ENCODE results near the gene TRABD2B. TPM values are rescaled to one million over a fixed set of nuclear protein-coding genes. Genes with fewer than 3 reads are reported as not detected.

The TRABD2B gene
- total and polyA plus RNA-seq, 2 donors (not counting 3 experiments of a cell fraction or from before 2014, with no cell fraction given): not detected

- H3K79me2 ChIP-seq (ENCODE audit: control insufficient read depth, insufficient read depth, low read length): no peaks in the 10 kb centered on the region
- BruUV-seq (replicated peaks): no TSS peak
Measured at GRCh38 chr1:47978486-47978885, 18.7 kb downstream of the TRABD2B start.

More at GRCh38 chr1:47978486-47978885, 18.7 kb downstream of the TRABD2B start:
- no peaks in the 10 kb centered on the region for H3K4me1 ChIP-seq (ENCODE audit: control insufficient read depth, extremely low read depth, insufficient read depth, low read length)
- intact Hi-C loops (cut with micrococcal nuclease) (no loop called here), dilution Hi-C loops (cut with MboI; ENCODE audit: extremely low pct_ligation_motif_present, low sequenced_read_pairs) (no loop called here)
- H3K9ac ChIP-seq (replicated peaks; ENCODE audit: extremely low read depth, insufficient read depth, low read length): no peak overlapping the region
- FAIRE-seq: no peak
- no peak overlapping the region for H2AFZ ChIP-seq (ENCODE audit: low read depth, low read length)
- no peak overlapping the region for H3K27ac ChIP-seq (ENCODE audit: insufficient read depth, low read depth, low read length)
- POLR2A ChIA-PET: no interaction called here
- no peaks in the 10 kb centered on the region for H3K36me3 ChIP-seq (ENCODE audit: control insufficient read depth in 2 of 2, extremely low read depth in 1 of 2, insufficient read depth in 2 of 2, low read length in 2 of 2)
- no peaks in the 10 kb centered on the region for H3K27me3 ChIP-seq (ENCODE audit: control insufficient read depth in 2 of 2, insufficient read depth in 2 of 2, low read length in 2 of 2)
- H3K9me3 ChIP-seq (replicated peaks; ENCODE audit: control insufficient read depth, insufficient read depth, low read length): no peaks in the 10 kb centered on the region
- DNase-seq (ENCODE audit: low read depth, low spot score): no peak
- H4K20me1 ChIP-seq (replicated peaks; ENCODE audit: control insufficient read depth, extremely low read depth, insufficient read depth, low read length): no peaks in the 10 kb centered on the region
- no peak overlapping the region for H3K4me2 ChIP-seq (ENCODE audit: insufficient read depth, low read length)
- TF ChIP-seq MYC (IDR thresholded peaks at IDR 0.05; ENCODE audit: low read depth, low read length) (no peak), MAX (IDR thresholded peaks at IDR 0.05; ENCODE audit: insufficient read depth, insufficient read length) (no peak), FOS (IDR thresholded peaks at IDR 0.05; ENCODE audit: borderline replicate concordance, insufficient read depth, low read length) (no peak), CTCF (IDR thresholded peaks at IDR 0.05; ENCODE audit: extremely low read depth in 1 of 2, insufficient read depth in 1 of 2, low read depth in 1 of 2, low read length in 2 of 2) (no peak), EZH2 (IDR thresholded peaks at IDR 0.05; ENCODE audit: borderline replicate concordance, low read depth, low read length, severe bottlenecking) (no peak), GATA2 (IDR thresholded peaks at IDR 0.05; ENCODE audit: insufficient read depth, insufficient read length, low read depth, low read length) (no peak), JUN (IDR thresholded peaks at IDR 0.05; ENCODE audit: borderline replicate concordance, insufficient read depth, insufficient read length, low read depth) (no peak), POLR2AphosphoS5 (IDR thresholded peaks at IDR 0.05; ENCODE audit: insufficient read depth, low read depth, low read length) (no peak), POLR2A (IDR thresholded peaks at IDR 0.05; ENCODE audit: low read depth, low read length) (no peak)
- CTCF ChIA-PET: interaction anchor here (1.2 kb wide), 1 partner anchor 225 kb away, joined by 4 read pairs; no protein-coding TSS in a partner anchor
- no peak overlapping the region for H3K4me3 ChIP-seq (replicated peaks in 1 of 3; ENCODE audit: insufficient read depth in 1 of 3, low read depth in 1 of 3, low read length in 3 of 3)
- H3K9me1 ChIP-seq (replicated peaks; ENCODE audit: control insufficient read depth, extremely low read depth, insufficient read depth, low read length): no peaks in the 10 kb centered on the region
